ENCODE data around the gene MAMSTR. TPM values are rescaled to one million over a fixed set of nuclear protein-coding genes. Genes with fewer than 3 reads are reported as not detected.

MAMSTR gene
- total RNA-seq, 1 donor from 2014 or later = 0.57 TPM

- no peaks in the 10 kb centered on the region for H4K20me1 ChIP-seq (ENCODE audit: insufficient read depth, low read length)
- no peaks in the 10 kb centered on the region for H3K9me3 Mint-ChIP-seq (ENCODE audit: unreplicated experiment)
- FAIRE-seq = no peak
These were observed 37.2 kb upstream of the MAMSTR start for GRCh38 chr19:48756686-48757085.

GRCh38 chr19:48756212-48756611, 36.7 kb upstream of the MAMSTR start:
- DNase-seq (ENCODE audit: low read depth) (no peak), FAIRE-seq (no peak)
- H3K4me2 ChIP-seq (ENCODE audit: low read length) = no peak overlapping the region
- TF ChIP-seq EZH2 (IDR thresholded peaks at IDR 0.05; ENCODE audit: insufficient read depth, low read length) (no peak), CTCF (IDR thresholded peaks at IDR 0.05; ENCODE audit: insufficient read depth, low read depth, low read length) (no peak)
- no peak overlapping the region for H3K27ac ChIP-seq (ENCODE audit: low read depth, low read length)
- peaks cover 3% of the 10 kb centered on the region for H3K4me1 Mint-ChIP-seq (ENCODE audit: low read depth, unreplicated experiment)
- no peak overlapping the region for H3K4me3 Mint-ChIP-seq (ENCODE audit: unreplicated experiment)
- H4K20me1 ChIP-seq (ENCODE audit: insufficient read depth, low read length) = no peaks in the 10 kb centered on the region
- H3K9me3 Mint-ChIP-seq (ENCODE audit: unreplicated experiment) = no peaks in the 10 kb centered on the region
- no peak overlapping the region for H3K27ac Mint-ChIP-seq (ENCODE audit: unreplicated experiment)
- H3K4me3 ChIP-seq (ENCODE audit: insufficient read depth, low read depth, low read length) = no peak overlapping the region
- H3K36me3 Mint-ChIP-seq (ENCODE audit: low read depth, unreplicated experiment) = no peaks in the 10 kb centered on the region
- H3K9me3 ChIP-seq (ENCODE audit: insufficient read depth, low read depth, low read length) = no peaks in the 10 kb centered on the region
- no peaks in the 10 kb centered on the region for H3K79me2 ChIP-seq (ENCODE audit: insufficient read depth, low read length)
- H3K9ac ChIP-seq (ENCODE audit: low read length) = no peak overlapping the region
- peaks cover 45% of the 10 kb centered on the region for H3K27me3 Mint-ChIP-seq (ENCODE audit: low read depth, unreplicated experiment)
- no peak overlapping the region for H2AFZ ChIP-seq (ENCODE audit: low read depth, low read length)
- H3K27me3 ChIP-seq (ENCODE audit: insufficient read depth, low read length) = peaks cover 25% of the 10 kb centered on the region
- H3K36me3 ChIP-seq (ENCODE audit: insufficient read depth, low read length) = no peaks in the 10 kb centered on the region
- H3K4me1 ChIP-seq (ENCODE audit: insufficient read depth, low read length) = peaks cover 9% of the 10 kb centered on the region

More at GRCh38 chr19:48756686-48757085, 37.2 kb upstream of the MAMSTR start:
- no peaks in the 10 kb centered on the region for H3K9me3 ChIP-seq (ENCODE audit: insufficient read depth, low read depth, low read length)
- H3K4me2 ChIP-seq (ENCODE audit: low read length) = no peak overlapping the region
- H3K4me1 Mint-ChIP-seq (ENCODE audit: low read depth, unreplicated experiment) = peaks cover 3% of the 10 kb centered on the region
- no peak overlapping the region for H3K4me3 Mint-ChIP-seq (ENCODE audit: unreplicated experiment)
- peaks cover 9% of the 10 kb centered on the region for H3K4me1 ChIP-seq (ENCODE audit: insufficient read depth, low read length)
- DNase-seq (ENCODE audit: low read depth) = no peak
- H3K36me3 Mint-ChIP-seq (ENCODE audit: low read depth, unreplicated experiment) = no peaks in the 10 kb centered on the region
- H3K9ac ChIP-seq (ENCODE audit: low read length) = no peak overlapping the region
- H3K79me2 ChIP-seq (ENCODE audit: insufficient read depth, low read length) = no peaks in the 10 kb centered on the region
- peaks cover 27% of the 10 kb centered on the region for H3K27me3 ChIP-seq (ENCODE audit: insufficient read depth, low read length)
- H2AFZ ChIP-seq (ENCODE audit: low read depth, low read length) = no peak overlapping the region
- no peak overlapping the region for H3K27ac Mint-ChIP-seq (ENCODE audit: unreplicated experiment)
- H3K4me3 ChIP-seq (ENCODE audit: insufficient read depth, low read depth, low read length) = no peak overlapping the region
- H3K36me3 ChIP-seq (ENCODE audit: insufficient read depth, low read length) = no peaks in the 10 kb centered on the region
- H3K27me3 Mint-ChIP-seq (ENCODE audit: low read depth, unreplicated experiment) = peaks cover 47% of the 10 kb centered on the region
- H3K27ac ChIP-seq (ENCODE audit: low read depth, low read length) = no peak overlapping the region
- TF ChIP-seq CTCF (IDR thresholded peaks at IDR 0.05; ENCODE audit: insufficient read depth, low read depth, low read length) = no peak
- no peak for TF ChIP-seq EZH2 (IDR thresholded peaks at IDR 0.05; ENCODE audit: insufficient read depth, low read length)

- Histone ChIP-seq H3K4me3 (ENCODE audit: insufficient read depth, low read depth, low read length) (no peak overlapping the region), H3K36me3 (ENCODE audit: insufficient read depth, low read length) (no peaks in the 10 kb centered on the region), H2AFZ (ENCODE audit: low read depth, low read length) (no peak overlapping the region), H3K4me2 (ENCODE audit: low read length) (no peak overlapping the region), H3K79me2 (ENCODE audit: insufficient read depth, low read length) (no peaks in the 10 kb centered on the region), H3K27ac (ENCODE audit: low read depth, low read length) (no peak overlapping the region), H4K20me1 (ENCODE audit: insufficient read depth, low read length) (no peaks in the 10 kb centered on the region), H3K27me3 (ENCODE audit: insufficient read depth, low read length) (peaks cover 25% of the 10 kb centered on the region), H3K9ac (ENCODE audit: low read length) (no peak overlapping the region), H3K9me3 (ENCODE audit: insufficient read depth, low read depth, low read length) (no peaks in the 10 kb centered on the region), H3K4me1 (ENCODE audit: insufficient read depth, low read length) (peaks cover 9% of the 10 kb centered on the region)
- H3K36me3 Mint-ChIP-seq (ENCODE audit: low read depth, unreplicated experiment) = no peaks in the 10 kb centered on the region
- no peak overlapping the region for H3K27ac Mint-ChIP-seq (ENCODE audit: unreplicated experiment)
- TF ChIP-seq EZH2 (IDR thresholded peaks at IDR 0.05; ENCODE audit: insufficient read depth, low read length) (no peak), CTCF (IDR thresholded peaks at IDR 0.05; ENCODE audit: insufficient read depth, low read depth, low read length) (no peak)
- peaks cover 3% of the 10 kb centered on the region for H3K4me1 Mint-ChIP-seq (ENCODE audit: low read depth, unreplicated experiment)
- peaks cover 42% of the 10 kb centered on the region for H3K27me3 Mint-ChIP-seq (ENCODE audit: low read depth, unreplicated experiment)
- DNase-seq (ENCODE audit: low read depth) (no peak), FAIRE-seq (no peak)
- H3K4me3 Mint-ChIP-seq (ENCODE audit: unreplicated experiment) = no peak overlapping the region
- H3K9me3 Mint-ChIP-seq (ENCODE audit: unreplicated experiment) = no peaks in the 10 kb centered on the region
These were observed 36.3 kb upstream of the MAMSTR start for GRCh38 chr19:48755787-48756186.
